ENCODE data around the gene FN1.

- TF ChIP-seq, protein P1, sequence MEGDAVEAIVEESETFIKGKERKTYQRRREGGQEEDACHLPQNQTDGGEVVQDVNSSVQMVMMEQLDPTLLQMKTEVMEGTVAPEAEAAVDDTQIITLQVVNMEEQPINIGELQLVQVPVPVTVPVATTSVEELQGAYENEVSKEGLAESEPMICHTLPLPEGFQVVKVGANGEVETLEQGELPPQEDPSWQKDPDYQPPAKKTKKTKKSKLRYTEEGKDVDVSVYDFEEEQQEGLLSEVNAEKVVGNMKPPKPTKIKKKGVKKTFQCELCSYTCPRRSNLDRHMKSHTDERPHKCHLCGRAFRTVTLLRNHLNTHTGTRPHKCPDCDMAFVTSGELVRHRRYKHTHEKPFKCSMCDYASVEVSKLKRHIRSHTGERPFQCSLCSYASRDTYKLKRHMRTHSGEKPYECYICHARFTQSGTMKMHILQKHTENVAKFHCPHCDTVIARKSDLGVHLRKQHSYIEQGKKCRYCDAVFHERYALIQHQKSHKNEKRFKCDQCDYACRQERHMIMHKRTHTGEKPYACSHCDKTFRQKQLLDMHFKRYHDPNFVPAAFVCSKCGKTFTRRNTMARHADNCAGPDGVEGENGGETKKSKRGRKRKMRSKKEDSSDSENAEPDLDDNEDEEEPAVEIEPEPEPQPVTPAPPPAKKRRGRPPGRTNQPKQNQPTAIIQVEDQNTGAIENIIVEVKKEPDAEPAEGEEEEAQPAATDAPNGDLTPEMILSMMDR (IDR thresholded peaks at IDR 0.05): no peak
- no peak for TF ChIP-seq POLR2A (IDR thresholded peaks at IDR 0.05)
These were observed 78.9 kb downstream of the FN1 start for GRCh38 chr2:215356948-215357461.

Data from testis (tissue), 2 donors.